GM19238 (cell line): ENCODE results near the gene MRPL52.
A peak's percentile ranks its signal among the peaks of the same experiment; 100 is the strongest.
"Not testable (repeated sequence)": the region's sequence is repeated elsewhere in the genome, so short reads cannot be mapped to it uniquely, and the experiment has no call there.

Experiments
- DNase-seq: peaks from one replicate; pipeline ENCODE4 v3.0.0; 2011; ENCODE audit warnings: low spot score; ENCODE audit not compliant: insufficient read length

Gene MRPL52

GRCh38 chr14:22829661-22830442, at the start of gene MRPL52:
MRPL52 (plus strand) TSS chr14:22829887; CDS start chr14:22829913, 26 bp downstream.
- peak; percentile 84 for DNase-seq

GRCh38 chr14:22780105-22780679, 49.5 kb upstream of the MRPL52 start:
- DNase-seq: no peak

GRCh38 chr14:22780941-22781300, 48.8 kb upstream of the MRPL52 start:
- no peak for DNase-seq

GRCh38 chr14:22781301-22781991, 48.2 kb upstream of the MRPL52 start:
- no peak for DNase-seq

GRCh38 chr14:22786685-22787084, 43.0 kb upstream of the MRPL52 start:
- no peak for DNase-seq

GRCh38 chr14:22791301-22791700, 38.4 kb upstream of the MRPL52 start:
- no peak for DNase-seq

GRCh38 chr14:22792158-22792557, 37.5 kb upstream of the MRPL52 start:
- DNase-seq: no peak

- not testable (repeated sequence) for DNase-seq
Measured at GRCh38 chr14:22793550-22793949, 36.1 kb upstream of the MRPL52 start.

- no peak for DNase-seq
Measured at GRCh38 chr14:22793976-22794375, 35.7 kb upstream of the MRPL52 start.

- DNase-seq: no peak
Measured at GRCh38 chr14:22794551-22794951, 35.1 kb upstream of the MRPL52 start.

- DNase-seq: no peak
Measured at GRCh38 chr14:22796087-22796707, 33.5 kb upstream of the MRPL52 start.

GRCh38 chr14:22797017-22797917, 32.4 kb upstream of the MRPL52 start:
- no peak for DNase-seq

- DNase-seq: no peak
Measured at GRCh38 chr14:22798528-22798927, 31.2 kb upstream of the MRPL52 start.

GRCh38 chr14:22800346-22800745, 29.3 kb upstream of the MRPL52 start:
- DNase-seq: no peak

- DNase-seq: no peak
Measured at GRCh38 chr14:22801716-22802115, 28.0 kb upstream of the MRPL52 start.

GRCh38 chr14:22802860-22803686, 26.6 kb upstream of the MRPL52 start:
- DNase-seq: no peak

GRCh38 chr14:22803687-22803974, 26.1 kb upstream of the MRPL52 start:
- no peak for DNase-seq

GRCh38 chr14:22805235-22805634, 24.5 kb upstream of the MRPL52 start:
- not testable (repeated sequence) for DNase-seq

GRCh38 chr14:22807432-22808087, 22.1 kb upstream of the MRPL52 start:
- no peak for DNase-seq
